GM12891 (cell line): Measurements from ENCODE around the gene PUS3.

ENCODE experiments used
- PAX5 ChIP-seq: IDR thresholded peaks from 2 replicates; pipeline ENCODE4 v1.6.1; 2011; ENCODE audit warnings: low read length, moderate library complexity, mild to moderate bottlenecking; ENCODE audit not compliant: insufficient read depth, severe bottlenecking
- POLR2A ChIP-seq: IDR thresholded peaks from 2 replicates; pipeline ENCODE4 v1.6.1; 2011; ENCODE audit warnings: low read depth, low read length, control low read depth
- POLR2AphosphoS5 ChIP-seq: IDR thresholded peaks from 2 replicates; pipeline ENCODE4 v1.6.1; 2011; ENCODE audit warnings: low read depth, low read length, control low read depth
- POU2F2 ChIP-seq: IDR thresholded peaks from 2 replicates; pipeline ENCODE4 v1.6.1; 2011; ENCODE audit warnings: low read depth, mild to moderate bottlenecking, control low read depth, low read length, moderate library complexity
- SPI1 ChIP-seq: IDR thresholded peaks from 2 replicates; pipeline ENCODE4 v1.6.1; 2011; ENCODE audit warnings: low read depth, low read length, control low read depth
- TAF1 ChIP-seq: IDR thresholded peaks from 2 replicates; pipeline ENCODE4 v1.6.1; 2011; ENCODE audit warnings: low read depth, low read length, control low read depth

DNA sequence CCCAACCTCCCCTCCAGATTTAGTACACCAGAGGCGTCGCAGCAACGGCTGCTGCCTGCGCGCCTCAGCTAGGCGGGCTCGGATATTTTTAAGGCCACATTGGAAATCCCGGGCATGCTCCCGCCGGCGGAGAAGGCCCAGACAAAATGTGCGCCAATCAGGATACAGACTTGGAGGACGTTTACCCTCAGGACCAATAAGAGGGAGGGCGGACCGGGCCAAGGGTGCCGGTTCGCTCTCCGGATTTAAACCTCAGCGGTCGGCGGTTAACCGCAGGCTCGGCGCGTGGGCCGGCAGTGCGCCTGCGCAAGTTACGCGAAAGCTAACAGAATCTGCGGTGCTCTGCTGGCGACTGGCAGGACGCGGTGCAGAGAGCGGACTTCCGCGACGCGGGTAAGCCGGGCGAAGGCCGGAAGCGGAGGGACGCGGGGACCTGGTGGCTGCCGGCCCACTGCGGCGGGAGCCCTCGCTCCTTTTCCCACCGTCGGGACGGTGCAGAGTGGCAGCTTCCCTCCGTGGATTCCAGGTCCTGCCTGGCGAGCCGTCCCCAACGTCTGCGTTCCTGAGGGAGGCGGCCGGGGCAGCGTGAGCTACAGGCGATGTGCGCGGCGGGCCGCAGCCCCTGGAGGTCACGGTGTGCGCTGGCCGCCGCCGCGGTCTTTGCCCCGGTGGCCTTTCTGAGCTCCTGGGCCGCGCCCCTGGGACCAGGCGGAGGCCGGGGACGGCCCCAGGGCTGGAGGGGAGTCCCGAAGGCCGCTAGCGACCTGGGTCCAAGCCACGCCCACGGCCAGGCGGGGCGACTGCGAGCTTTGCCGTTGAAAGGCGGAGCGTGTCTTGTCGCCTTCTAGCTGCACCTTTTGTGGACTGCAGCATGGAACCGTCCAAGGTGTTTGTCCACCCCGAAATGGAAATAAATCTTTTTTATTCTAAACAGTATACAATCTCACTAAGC, 15.4 kb downstream of the PUS3 start, which contains the start of gene HYLS1:
- TF ChIP-seq POLR2A = peak; percentile 48
- no peak for TF ChIP-seq SPI1
- peak; percentile 86 for TF ChIP-seq POLR2AphosphoS5
- TF ChIP-seq PAX5 = no peak
- no peak for TF ChIP-seq TAF1
- TF ChIP-seq POU2F2 = peak; percentile 62; the same call in 1 of the 2 replicates
